DOHH2 (cell line): Measurements from ENCODE around the gene AP4M1.

ENCODE experiments used
- H3F3A ChIP-seq: fragments of 200-600 bp; sonication (generic), shearing (Covaris generic); 2 replicates; pipeline ENCODE4 v1.6.0; 2016; ENCODE audit warnings: antibody characterized with exemption, mild to moderate bottlenecking; ENCODE audit not compliant: control insufficient read depth, insufficient read depth
- H3K27ac ChIP-seq: fragments of 200-600 bp; sonication (generic); 2 replicates; pipeline ENCODE4 v1.5.1; 2014; ENCODE audit warnings: low read depth, mild to moderate bottlenecking, low read length, moderate library complexity
- H3K27me3 ChIP-seq: fragments of 200-600 bp; sonication (generic); 2 replicates; pipeline ENCODE4 v1.6.1; 2014; ENCODE audit warnings: mild to moderate bottlenecking, low read length, mixed read lengths; ENCODE audit not compliant: control insufficient read depth
- H3K36me3 ChIP-seq: fragments of 200-600 bp; sonication (generic); 2 replicates; pipeline ENCODE4 v1.6.1; 2014; ENCODE audit warnings: mild to moderate bottlenecking, low read length, moderate library complexity, mixed read lengths; ENCODE audit not compliant: control insufficient read depth
- H3K4me1 ChIP-seq: fragments of 200-600 bp; sonication (generic); 2 replicates; pipeline ENCODE4 v1.6.1; 2014; ENCODE audit warnings: mild to moderate bottlenecking, low read length, mixed read lengths; ENCODE audit not compliant: control insufficient read depth
- H3K4me2 ChIP-seq: fragments of 200-600 bp; sonication (generic); 2 replicates; pipeline ENCODE4 v1.6.0; 2014; ENCODE audit warnings: mild to moderate bottlenecking, low read length, moderate library complexity
- H3K4me3 ChIP-seq: fragments of 200-600 bp; sonication (generic); 2 replicates; pipeline ENCODE4 v1.5.1; 2014; ENCODE audit warnings: mild to moderate bottlenecking, low read length, mixed read lengths
- H3K79me2 ChIP-seq: fragments of 200-600 bp; sonication (generic); 2 replicates; pipeline ENCODE4 v1.6.1; 2014; ENCODE audit warnings: mild to moderate bottlenecking, low read length, mixed read lengths; ENCODE audit not compliant: control insufficient read depth
- H3K9me2 ChIP-seq: fragments of 200-600 bp; sonication (generic); replicated peaks from 2 replicates; pipeline ENCODE4 v1.6.1; 2014; ENCODE audit warnings: mild to moderate bottlenecking, low read length, mixed read lengths; ENCODE audit not compliant: control insufficient read depth
- H3K9me3 ChIP-seq: fragments of 200-600 bp; sonication (generic); 2 replicates; pipeline ENCODE4 v1.6.1; 2014; ENCODE audit warnings: antibody characterized with exemption, low read length, mixed read lengths; ENCODE audit not compliant: control insufficient read depth, insufficient read depth
- H4K20me1 ChIP-seq: fragments of 200-600 bp; sonication (generic); 2 replicates; pipeline ENCODE4 v1.6.0; 2014; ENCODE audit warnings: low read depth, mild to moderate bottlenecking, antibody characterized with exemption, low read length, moderate library complexity; ENCODE audit not compliant: control insufficient read depth, insufficient read depth
- EZH2phosphoT487 ChIP-seq: fragments of 200-600 bp; sonication (generic); IDR thresholded peaks from 2 replicates; pipeline ENCODE4 v1.6.1; 2017; ENCODE audit warnings: borderline replicate concordance, mild to moderate bottlenecking, antibody characterized with exemption, low read length, moderate library complexity, mixed read lengths
- TF ChIP-seq, protein P1 (sequence below): fragments of 200-600 bp; sonication (generic); IDR thresholded peaks from one replicate; pipeline ENCODE4 v1.5.1; 2014; ENCODE audit warnings: antibody characterized with exemption, mild to moderate bottlenecking, low read depth, low read length; ENCODE audit not compliant: poor library complexity, severe bottlenecking

The AP4M1 gene

DNA sequence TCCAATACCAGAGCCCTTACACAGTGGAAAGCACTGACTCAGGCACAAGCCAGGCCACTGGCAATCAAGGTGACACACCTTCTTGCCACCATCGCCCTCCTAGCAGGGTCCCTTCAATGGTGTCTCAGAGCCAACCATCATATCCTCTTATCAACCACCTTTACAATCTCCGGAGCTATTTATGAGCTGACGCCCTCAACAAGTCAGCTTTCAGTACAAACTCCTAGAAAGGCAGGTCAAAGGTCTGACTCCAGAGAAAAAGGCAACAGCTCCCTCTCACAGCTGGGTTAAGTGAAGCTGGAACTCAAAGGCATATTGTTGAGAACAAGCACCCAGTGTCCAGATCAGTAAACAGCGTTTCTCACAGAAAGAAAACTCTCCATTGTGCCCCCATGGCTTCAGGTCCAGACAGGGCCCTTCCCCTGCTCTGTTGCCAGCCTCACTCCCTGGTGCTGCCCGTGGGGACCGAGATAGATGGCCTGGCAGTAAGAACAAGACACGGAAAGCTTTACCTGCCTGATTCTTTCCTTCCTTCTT, 22.4 kb upstream of the AP4M1 start:
- Histone ChIP-seq H3K79me2 (peaks cover 39% of the 10 kb centered on the region), H3K27ac (no peak overlapping the region), H3K9me2 (no peaks in the 10 kb centered on the region), H3K4me3 (no peak overlapping the region), H3K4me1 (peaks cover 24% of the 10 kb centered on the region), H3K9me3 (no peaks in the 10 kb centered on the region), H4K20me1 (peaks cover 11% of the 10 kb centered on the region; the same call in 1 of the 2 replicates), H3F3A (peaks cover 8% of the 10 kb centered on the region), H3K4me2 (no peak overlapping the region), H3K36me3 (peaks cover 44% of the 10 kb centered on the region), H3K27me3 (peaks cover 4% of the 10 kb centered on the region; the same call in 1 of the 2 replicates)
- TF ChIP-seq, protein P1, sequence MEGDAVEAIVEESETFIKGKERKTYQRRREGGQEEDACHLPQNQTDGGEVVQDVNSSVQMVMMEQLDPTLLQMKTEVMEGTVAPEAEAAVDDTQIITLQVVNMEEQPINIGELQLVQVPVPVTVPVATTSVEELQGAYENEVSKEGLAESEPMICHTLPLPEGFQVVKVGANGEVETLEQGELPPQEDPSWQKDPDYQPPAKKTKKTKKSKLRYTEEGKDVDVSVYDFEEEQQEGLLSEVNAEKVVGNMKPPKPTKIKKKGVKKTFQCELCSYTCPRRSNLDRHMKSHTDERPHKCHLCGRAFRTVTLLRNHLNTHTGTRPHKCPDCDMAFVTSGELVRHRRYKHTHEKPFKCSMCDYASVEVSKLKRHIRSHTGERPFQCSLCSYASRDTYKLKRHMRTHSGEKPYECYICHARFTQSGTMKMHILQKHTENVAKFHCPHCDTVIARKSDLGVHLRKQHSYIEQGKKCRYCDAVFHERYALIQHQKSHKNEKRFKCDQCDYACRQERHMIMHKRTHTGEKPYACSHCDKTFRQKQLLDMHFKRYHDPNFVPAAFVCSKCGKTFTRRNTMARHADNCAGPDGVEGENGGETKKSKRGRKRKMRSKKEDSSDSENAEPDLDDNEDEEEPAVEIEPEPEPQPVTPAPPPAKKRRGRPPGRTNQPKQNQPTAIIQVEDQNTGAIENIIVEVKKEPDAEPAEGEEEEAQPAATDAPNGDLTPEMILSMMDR: no peak
- no peak for TF ChIP-seq EZH2phosphoT487

DNA sequence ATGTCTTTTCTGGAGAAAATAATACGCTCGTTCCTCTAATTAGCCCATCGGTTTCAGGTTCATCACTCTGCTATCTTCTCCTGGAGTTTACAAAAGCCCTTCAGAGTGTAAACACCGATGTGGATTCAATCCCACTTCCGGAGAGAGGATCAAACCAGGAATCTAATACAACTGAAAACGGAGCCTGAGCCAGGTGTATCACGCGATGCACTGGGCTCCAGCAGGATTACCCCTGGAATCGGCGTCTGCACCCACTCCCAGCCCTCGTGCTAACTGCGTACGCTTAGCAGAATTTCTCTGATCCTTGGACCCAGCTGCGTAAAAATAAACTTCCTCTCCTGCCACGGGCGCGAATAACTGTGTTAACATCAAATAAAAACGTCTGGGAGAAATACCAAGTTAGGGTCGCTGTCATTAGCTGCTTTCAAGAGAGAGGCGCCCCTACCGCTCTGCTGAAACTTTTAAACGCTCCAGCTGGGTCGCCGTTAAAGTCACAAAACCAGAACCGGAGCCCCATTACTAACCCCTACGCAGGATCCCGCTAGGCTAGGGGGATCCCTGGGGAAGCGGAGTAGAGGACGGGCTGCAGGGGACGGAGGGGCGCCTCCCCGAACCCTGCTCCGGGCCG, 20.4 kb upstream of the AP4M1 start:
- H3K79me2 ChIP-seq: peaks cover 39% of the 10 kb centered on the region
- no peak for TF ChIP-seq EZH2phosphoT487
- TF ChIP-seq, protein P1: no peak

DNA sequence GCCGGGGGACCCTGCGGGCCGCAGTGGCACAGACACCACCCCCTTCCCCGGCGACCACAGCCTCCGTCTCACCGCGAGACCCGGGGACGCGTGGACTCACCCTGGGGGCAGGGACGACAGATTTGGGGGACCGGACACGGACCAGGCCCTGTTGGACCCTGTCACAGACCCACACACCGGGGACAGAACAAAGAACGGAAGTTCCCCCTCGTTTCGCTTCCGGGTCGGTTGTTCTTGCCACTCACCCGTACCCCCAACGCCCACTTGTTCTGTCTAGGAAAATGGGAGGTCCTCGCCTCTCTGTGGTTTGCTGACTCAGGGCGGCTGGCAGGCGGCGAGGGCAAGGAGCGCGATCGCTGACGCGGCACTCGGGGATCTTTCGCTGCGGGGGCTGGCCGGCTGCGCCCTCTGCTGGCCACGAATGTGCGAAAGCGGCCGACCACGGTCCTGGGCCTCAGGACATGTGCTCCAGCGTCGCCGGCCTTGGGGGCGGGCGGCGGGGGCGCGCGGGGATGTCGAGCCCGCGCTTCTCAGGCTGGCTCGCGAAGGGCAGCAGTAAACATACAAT, 19.8 kb upstream of the AP4M1 start, which contains the start of gene ZNF3:
ZNF3 (minus strand) TSS at position 189 of the 568 bp plus-strand sequence. CDS start 4,366 bp downstream, outside the sequence.
- TF ChIP-seq, protein P1: peak; percentile 99
- no peak for TF ChIP-seq EZH2phosphoT487
- peaks cover 7% of the 10 kb centered on the region; the same call in 1 of the 2 replicates for H3K27me3 ChIP-seq
- peak within 1 kb of the TSS; percentile 79 for H3K4me3 ChIP-seq
- H3K79me2 ChIP-seq: peaks cover 39% of the 10 kb centered on the region
- H3K9me2 ChIP-seq: no peaks in the 10 kb centered on the region
- peaks cover 19% of the 10 kb centered on the region for H3F3A ChIP-seq
- peak within 1 kb of the TSS; percentile 82 for H3K4me2 ChIP-seq
- no peaks in the 10 kb centered on the region for H3K9me3 ChIP-seq
- H3K27ac ChIP-seq: peak within 1 kb of the TSS; percentile 42
- H3K36me3 ChIP-seq: peaks cover 19% of the 10 kb centered on the region
- peaks cover 11% of the 10 kb centered on the region; the same call in 1 of the 2 replicates for H4K20me1 ChIP-seq
- peaks cover 24% of the 10 kb centered on the region for H3K4me1 ChIP-seq

More for the DNA sequence above, 20.4 kb upstream of the AP4M1 start:
- Histone ChIP-seq H4K20me1 (peaks cover 11% of the 10 kb centered on the region; the same call in 1 of the 2 replicates), H3K4me1 (peaks cover 24% of the 10 kb centered on the region), H3K27ac (no peak overlapping the region), H3K27me3 (peaks cover 7% of the 10 kb centered on the region; the same call in 1 of the 2 replicates), H3K4me3 (peak overlapping the region; percentile 79), H3K9me3 (no peaks in the 10 kb centered on the region), H3K9me2 (no peaks in the 10 kb centered on the region), H3F3A (peaks cover 19% of the 10 kb centered on the region), H3K4me2 (peak overlapping the region; percentile 82), H3K36me3 (peaks cover 25% of the 10 kb centered on the region)
